Ovary (tissue), 9 donors: Measurements from ENCODE around the gene ALAD. TPM values are rescaled to one million over a fixed set of nuclear protein-coding genes. Genes with fewer than 3 reads are reported as not detected.

Source experiments
- DNase-seq, 5 donors: peaks; one replicate each; pipeline ENCODE4 v3.0.0-alpha.2; 2019 to 2020
- H3K27ac ChIP-seq, 2 donors: fragments of 200-600 bp; one replicate each; pipeline versions ENCODE4 v1.5.1 to v1.8.0; 2019 to 2022
- H3K27me3 ChIP-seq: fragments of 200-600 bp; one replicate; pipeline ENCODE4 v1.8.0; 2022
- H3K36me3 ChIP-seq: fragments of 200-600 bp; sonication (generic); one replicate; pipeline ENCODE4 v1.5.1; 2019
- H3K4me1 ChIP-seq: one replicate; pipeline ENCODE4 v1.8.1; 2013; ENCODE audit warnings: mild to moderate bottlenecking, moderate library complexity; ENCODE audit not compliant: insufficient read depth
- H3K4me3 ChIP-seq: fragments of 200-600 bp; sonication (generic); one replicate; pipeline ENCODE4 v1.5.1; 2017
- H3K9me3 ChIP-seq, 2 donors: fragments of 200-600 bp in 1 of 2; sonication (generic) in 1 of 2; one replicate each; pipeline versions ENCODE4 v1.5.1 to v1.8.1; 2013 to 2019; ENCODE audit warnings: mild to moderate bottlenecking in 1 of 2, moderate library complexity in 1 of 2
- CTCF ChIP-seq, 3 donors: fragments of 450-650 bp in 2 of 3; fragments of 200-600 bp in 1 of 3; IDR thresholded peaks; one replicate each; pipeline versions ENCODE4 v1.5.1 to v1.8.0; 2016 to 2022; ENCODE audit warnings: antibody characterized with exemption in 3 of 3, mild to moderate bottlenecking in 1 of 3
- EP300 ChIP-seq: sonication (generic); formaldehyde crosslinking; IDR thresholded peaks from one replicate; pipeline ENCODE4 v1.6.1; 2017; ENCODE audit warnings: antibody characterized with exemption
- POLR2A ChIP-seq: fragments of 450-650 bp; IDR thresholded peaks from one replicate; pipeline ENCODE4 v1.6.1; 2017; ENCODE audit warnings: antibody characterized with exemption, mild to moderate bottlenecking, moderate library complexity
- WGBS, 3 donors: extraction: QIAGEN DNeasy Blood & Tissue Kit in 1 of 3; methylation state at CpG; one replicate each; pipeline versions ENCODE4 v1.1.5 to v1.1.7; 2013 to 2017; 5-methylcytosine and 5-hydroxymethylcytosine counted together
- intact Hi-C, 4 donors: fragments of 100-400 bp; cut with DNase I; formaldehyde crosslinking; loops; one replicate each; pipeline versions ENCODE4 v1.11.0 to v1.15.1; 2022 to 2023
- polyA plus RNA-seq, 2 donors: library from polyadenylated mRNA; stranded (reverse); fragments of 200-250 nt in 1 of 2; fragments of 350-450 nt in 1 of 2; fragmentation: Illumina TruSeq in 1 of 2; extraction: RNeasy Lipid Tissue Mini Kit (QIAGEN cat#74804) in 1 of 2; gene quantifications; one replicate each; pipeline ENCODE4 v1.2.3, GENCODE V29; 2013 to 2014
- total RNA-seq, 7 donors: library from RNA; depleted of rRNA in 2 of 7; stranded (reverse); fragments of >200 nt in 2 of 7; fragmentation: NEBNext Ultra II Directional in 3 of 7; extraction: Animal tissue kit (Norgen Biotek cat#: 25700) in 3 of 7; gene quantifications; one replicate each; pipeline versions ENCODE4 v1.1.0 to v1.2.4, GENCODE V29; 2016 to 2023
- donor health status: DM: no; HTN: no; CAD: no; lungs with moderate emphysema.
- donor health status: DM: no; HTN: no; CAD: no.
- donor health status: Bipolar disorder and iron deficiency.
- donor health status: DM: yes; HTN: yes; CAD: no.
- donor health status: DM: no; HTN: no; CAD: no.
- donor health status: DM: yes; HTN: yes; CAD: no.

ALAD gene
- total and polyA plus RNA-seq, 9 donors: 14.3 to 59.3 (median 43.8) TPM

DNA sequence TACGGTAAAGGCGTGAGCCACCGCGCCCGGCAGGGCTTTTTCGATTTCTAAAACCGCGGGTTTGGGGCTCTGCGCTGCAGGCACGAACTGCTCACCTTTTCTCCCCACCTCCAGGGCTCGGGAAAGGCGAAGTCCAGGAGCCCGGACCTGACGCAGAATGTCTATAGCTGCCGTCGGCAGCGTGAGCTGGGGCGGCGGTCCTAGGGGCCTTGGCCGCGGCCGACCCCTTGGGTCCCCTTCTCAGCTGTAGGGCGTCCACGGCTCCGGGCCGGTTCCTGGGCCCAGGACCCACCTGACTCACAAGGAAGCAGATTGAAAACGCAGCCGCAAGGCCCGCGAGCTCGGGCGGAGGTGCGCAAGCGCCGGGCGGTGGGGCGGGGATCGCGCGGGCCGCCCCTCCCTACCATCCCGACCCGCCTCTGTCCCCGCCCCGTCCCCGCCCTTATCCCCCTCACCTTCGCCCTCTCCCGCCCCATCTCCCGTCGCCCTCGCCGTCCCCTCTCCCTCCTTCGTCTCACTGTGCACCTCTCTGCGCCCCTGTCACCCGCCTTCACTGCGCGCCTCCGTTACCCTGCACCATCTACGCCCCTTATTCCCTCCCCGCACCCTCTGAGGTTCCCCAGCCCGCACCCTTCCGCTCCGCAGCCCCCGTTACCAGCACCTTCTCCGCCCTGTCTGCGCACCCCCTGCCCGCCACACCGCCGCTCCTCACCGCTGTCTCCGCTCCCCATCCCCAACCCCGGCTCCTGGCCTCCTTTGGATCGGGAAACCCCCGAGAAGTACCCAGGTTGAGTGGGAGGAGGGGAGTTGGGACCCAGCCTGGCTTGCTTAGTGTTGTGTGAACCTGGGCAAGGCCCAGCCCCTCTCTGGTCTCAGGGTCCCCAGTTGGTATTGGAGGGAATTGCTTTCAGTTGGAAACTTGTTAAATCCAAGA lies 24.2 kb downstream of the ALAD start, which contains the start of gene HDHD3:
TSS of gene HDHD3 (minus strand) at position 353 of the 934 bp plus-strand sequence. CDS start 2,632 bp downstream, outside the sequence.
- Histone ChIP-seq H3K4me1 (peaks cover 10% of the 10 kb centered on the region), H3K9me3 (no peaks in the 10 kb centered on the region), H3K36me3 (no peaks in the 10 kb centered on the region), H3K27ac (peak within 1 kb of the TSS; percentile 61 to 64), H3K4me3 (peak within 1 kb of the TSS; percentile 53), H3K27me3 (no peaks in the 10 kb centered on the region)
- TF ChIP-seq POLR2A (peak; percentile 65), EP300 (no peak), CTCF (IDR thresholded peaks at IDR 0.05) (no peak)
- 1% methylated on average over 55 to 74 of the region's 74 CpGs for WGBS, 3 donors
- DNase-seq: peak; percentile 82 to 90 (median 84)
- intact Hi-C loops: loop anchor here in 1 of 4 donors (5.0 kb wide), 1 partner anchor 35 kb away; the partner anchor contains the start of gene WDR31

- WGBS, 3 donors: 79 to 83% (median 80%) methylated on average over 6 of the region's 6 CpGs
- Histone ChIP-seq H3K9me3 (no peaks in the 10 kb centered on the region), H3K27me3 (no peaks in the 10 kb centered on the region), H3K4me3 (no peak overlapping the region), H3K36me3 (no peaks in the 10 kb centered on the region), H3K4me1 (peaks cover 10% of the 10 kb centered on the region), H3K27ac (no peak overlapping the region)
- intact Hi-C loops: loop anchor here in 1 of 4 donors (5.0 kb wide), 1 partner anchor 33 kb away; the partner anchor contains the start of gene WDR31
- DNase-seq: no peak
- TF ChIP-seq POLR2A: no peak
- TF ChIP-seq EP300: no peak
- no peak for TF ChIP-seq CTCF (IDR thresholded peaks at IDR 0.05)
These were observed 25.7 kb downstream of the ALAD start for GRCh38 chr9:113375057-113376023.

- TF ChIP-seq POLR2A (no peak), CTCF (IDR thresholded peaks at IDR 0.05) (no peak), EP300 (no peak)
- 82 to 90% (median 84%) methylated on average over 23 to 24 of the region's 24 CpGs for WGBS, 3 donors
- Histone ChIP-seq H3K27ac (no peak overlapping the region), H3K36me3 (no peaks in the 10 kb centered on the region), H3K9me3 (no peaks in the 10 kb centered on the region), H3K27me3 (no peaks in the 10 kb centered on the region), H3K4me3 (no peak overlapping the region), H3K4me1 (peaks cover 6% of the 10 kb centered on the region)
- intact Hi-C loops: no loop called here
- DNase-seq: no peak
These were observed 27.2 kb downstream of the ALAD start for GRCh38 chr9:113373676-113374392.
